GM19025 (cell line): ENCODE results near the gene SLC44A4.
"Not testable (repeated sequence)": the region's sequence is repeated elsewhere in the genome, so short reads cannot be mapped to it uniquely, and the experiment has no call there.

Source experiments
- ATAC-seq: cut with Tn5 transposase; IDR thresholded peaks from one replicate; pipeline ENCODE4 v1.9.1; 2021; ENCODE audit warnings: mild to moderate bottlenecking, low read depth, moderate library complexity; ENCODE audit not compliant: unreplicated experiment

The SLC44A4 gene

GRCh38 chr6:31862344-31863235 is 16.2 kb downstream of the SLC44A4 start, which contains the start of gene NEU1:
NEU1 (minus strand) TSS chr6:31862821; CDS start chr6:31862776, 45 bp downstream.
- ATAC-seq = peak; percentile 92

DNA sequence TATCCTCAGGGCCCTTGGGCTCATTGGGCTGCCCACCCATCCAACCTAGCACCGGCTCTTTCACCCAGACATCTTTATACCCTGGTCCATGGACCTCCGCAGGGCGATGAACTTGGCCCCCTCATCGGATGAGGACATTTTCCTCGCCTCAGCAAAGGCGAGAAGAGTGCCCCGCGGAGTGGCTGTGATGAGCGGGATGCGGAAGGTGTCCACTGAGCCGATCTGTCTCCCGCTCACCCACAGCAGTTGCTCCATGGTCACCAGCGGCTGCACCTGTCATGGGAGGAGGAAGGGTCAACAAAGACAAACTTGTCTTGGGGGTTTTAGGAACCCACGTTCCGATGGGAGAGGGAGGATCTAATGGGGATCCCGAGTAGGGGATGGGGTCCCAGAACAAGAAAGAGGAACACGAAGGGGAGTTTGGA is 16.9 kb downstream of the SLC44A4 start:
- no peak for ATAC-seq

GRCh38 chr6:31861150-31861549 is 17.6 kb downstream of the SLC44A4 start:
- no peak for ATAC-seq

DNA sequence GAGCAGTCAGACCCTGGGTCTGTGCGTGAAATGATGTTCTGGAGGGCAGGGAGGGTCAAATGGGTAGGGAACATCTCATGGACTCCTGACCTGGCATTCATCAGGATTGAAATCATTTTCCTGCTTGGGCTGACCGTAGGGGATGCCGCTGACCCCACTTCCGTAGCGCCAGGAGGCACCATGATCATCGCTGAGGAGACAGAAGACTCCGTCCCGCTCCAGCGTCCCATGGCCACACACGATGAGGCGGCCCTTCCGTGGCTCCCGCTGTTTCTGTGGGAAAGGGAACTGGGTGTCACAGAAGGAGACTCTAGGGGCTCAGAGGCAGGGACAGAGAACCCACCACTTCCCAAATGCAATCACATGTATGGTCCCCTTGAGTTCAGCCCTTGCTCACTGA is 18.4 kb downstream of the SLC44A4 start:
- no peak for ATAC-seq

DNA sequence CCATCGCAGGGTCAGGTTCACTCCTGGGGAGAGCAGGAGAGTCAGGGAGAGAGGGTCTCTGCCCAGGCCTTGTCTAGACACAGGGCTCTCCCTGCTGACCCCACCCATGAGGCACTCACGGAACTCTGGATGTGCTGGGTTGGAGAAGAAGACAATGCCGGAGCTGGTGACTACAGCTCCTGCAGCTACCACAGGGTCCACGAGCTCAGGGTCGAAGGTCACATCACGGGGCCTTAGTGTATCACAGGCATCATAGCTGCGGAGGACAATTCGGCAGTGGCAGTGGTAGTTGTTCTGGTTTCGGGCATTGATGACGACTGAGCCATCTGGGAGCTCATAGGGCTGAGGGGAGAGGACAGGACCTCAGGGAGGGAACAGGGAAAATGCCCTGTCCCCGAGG is 18.9 kb downstream of the SLC44A4 start:
- ATAC-seq = no peak

- ATAC-seq = no peak
Observed at GRCh38 chr6:31858707-31859106, 20.1 kb downstream of the SLC44A4 start.

DNA sequence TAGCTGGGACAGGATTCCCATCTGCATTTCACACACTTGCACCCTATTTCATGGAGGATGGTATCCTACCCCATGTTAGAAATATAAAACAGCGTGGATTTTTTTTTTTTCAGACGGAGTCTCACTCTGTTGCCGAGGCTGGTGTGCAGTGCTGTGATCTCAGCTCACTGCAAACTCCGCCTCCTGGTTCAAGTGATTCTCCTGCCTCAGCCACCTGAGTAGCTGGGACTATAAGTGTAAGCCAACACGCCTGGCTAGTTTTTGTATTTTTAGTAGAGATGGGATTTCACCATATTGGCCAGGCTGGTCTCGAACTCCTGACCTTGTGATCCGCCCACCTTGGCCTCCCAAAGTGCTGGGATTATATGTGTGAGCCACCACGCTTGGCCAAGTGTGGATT is 21.0 kb downstream of the SLC44A4 start:
- not testable (repeated sequence) for ATAC-seq

- not testable (repeated sequence) for ATAC-seq
Observed at GRCh38 chr6:31851980-31852718, 26.6 kb downstream of the SLC44A4 start.

GRCh38 chr6:31851485-31851832 is 27.3 kb downstream of the SLC44A4 start:
- no peak for ATAC-seq

GRCh38 chr6:31850765-31851484 is 27.9 kb downstream of the SLC44A4 start:
- no peak for ATAC-seq

GRCh38 chr6:31847276-31847978 is 31.4 kb downstream of the SLC44A4 start:
- ATAC-seq = no peak

- no peak for ATAC-seq
Observed at GRCh38 chr6:31844507-31844906, 34.3 kb downstream of the SLC44A4 start.

DNA sequence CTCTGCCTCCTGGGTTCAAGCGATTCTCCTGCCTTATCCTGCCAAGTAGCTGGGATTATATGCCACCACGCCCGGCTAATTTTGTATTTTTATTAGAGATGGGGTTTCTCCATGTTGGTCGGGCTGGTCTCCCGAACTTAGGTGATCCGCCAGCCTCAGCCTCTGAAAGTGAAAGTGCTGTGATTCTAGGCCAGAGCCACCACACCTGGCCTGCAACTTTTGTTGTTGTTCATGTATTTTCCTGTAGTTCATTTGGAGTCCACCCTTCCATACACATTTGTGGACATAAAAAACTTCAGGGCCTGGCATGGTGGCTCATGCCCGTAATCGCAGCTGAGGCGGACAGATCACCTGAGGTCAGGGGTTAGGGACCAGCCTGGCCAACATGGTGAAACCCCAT is 36.7 kb downstream of the SLC44A4 start:
- no peak for ATAC-seq

DNA sequence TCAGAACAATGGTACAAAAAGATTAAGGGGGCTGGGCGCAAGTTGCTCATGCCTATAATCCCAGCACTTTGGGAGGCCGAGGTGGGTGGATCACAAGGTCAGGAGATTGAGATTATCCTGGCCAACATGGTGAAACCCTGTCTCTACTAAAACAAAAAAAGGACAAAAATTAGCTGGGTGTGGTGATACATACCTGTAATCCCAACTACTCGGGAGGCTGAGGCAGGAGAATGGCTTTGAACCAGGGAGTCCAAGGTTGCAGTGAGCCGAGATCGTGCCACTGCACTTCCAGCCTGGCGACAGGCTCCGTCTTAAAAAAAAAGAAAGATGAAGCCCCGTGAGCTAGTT is 39.0 kb downstream of the SLC44A4 start:
- ATAC-seq = not testable (repeated sequence)

- no peak for ATAC-seq
Observed at GRCh38 chr6:31838968-31839367, 39.8 kb downstream of the SLC44A4 start.

- ATAC-seq = not testable (repeated sequence)
Observed at GRCh38 chr6:31838114-31838553, 40.7 kb downstream of the SLC44A4 start.

GRCh38 chr6:31837369-31838113 is 41.3 kb downstream of the SLC44A4 start:
- ATAC-seq = no peak

GRCh38 chr6:31836474-31837368 is 42.1 kb downstream of the SLC44A4 start:
- no peak for ATAC-seq

- ATAC-seq = no peak
Observed at GRCh38 chr6:31836047-31836473, 42.7 kb downstream of the SLC44A4 start.
